Measurements from ENCODE around the gene DRD3. TPM values are rescaled to one million over a fixed set of nuclear protein-coding genes. Genes with fewer than 3 reads are reported as not detected.

The DRD3 gene
- total RNA-seq, 1 experiment from 2014 or later, result not detected

- DNase-seq (ENCODE audit: low spot score), result no peak
- no TSS peak for BruUV-seq (replicated peaks)
- Histone ChIP-seq H3K9me3 (ENCODE audit: low read depth, low read length, poor library complexity, severe bottlenecking) (no peaks in the 10 kb centered on the region), H3K36me3 (ENCODE audit: insufficient read depth, low read length, poor library complexity, severe bottlenecking) (peaks cover 66% of the 10 kb centered on the region), H3K4me1 (ENCODE audit: insufficient read depth, low read length, poor library complexity, severe bottlenecking) (no peaks in the 10 kb centered on the region), H3K27me3 (replicated peaks; ENCODE audit: insufficient read depth, low read depth, low read length, poor library complexity) (no peaks in the 10 kb centered on the region), H3K4me3 (ENCODE audit: low read depth, low read length, poor library complexity, severe bottlenecking) (no peak overlapping the region), H3K27ac (ENCODE audit: low read depth, low read length, poor library complexity, severe bottlenecking) (no peak overlapping the region)
- TF ChIP-seq, protein P1, sequence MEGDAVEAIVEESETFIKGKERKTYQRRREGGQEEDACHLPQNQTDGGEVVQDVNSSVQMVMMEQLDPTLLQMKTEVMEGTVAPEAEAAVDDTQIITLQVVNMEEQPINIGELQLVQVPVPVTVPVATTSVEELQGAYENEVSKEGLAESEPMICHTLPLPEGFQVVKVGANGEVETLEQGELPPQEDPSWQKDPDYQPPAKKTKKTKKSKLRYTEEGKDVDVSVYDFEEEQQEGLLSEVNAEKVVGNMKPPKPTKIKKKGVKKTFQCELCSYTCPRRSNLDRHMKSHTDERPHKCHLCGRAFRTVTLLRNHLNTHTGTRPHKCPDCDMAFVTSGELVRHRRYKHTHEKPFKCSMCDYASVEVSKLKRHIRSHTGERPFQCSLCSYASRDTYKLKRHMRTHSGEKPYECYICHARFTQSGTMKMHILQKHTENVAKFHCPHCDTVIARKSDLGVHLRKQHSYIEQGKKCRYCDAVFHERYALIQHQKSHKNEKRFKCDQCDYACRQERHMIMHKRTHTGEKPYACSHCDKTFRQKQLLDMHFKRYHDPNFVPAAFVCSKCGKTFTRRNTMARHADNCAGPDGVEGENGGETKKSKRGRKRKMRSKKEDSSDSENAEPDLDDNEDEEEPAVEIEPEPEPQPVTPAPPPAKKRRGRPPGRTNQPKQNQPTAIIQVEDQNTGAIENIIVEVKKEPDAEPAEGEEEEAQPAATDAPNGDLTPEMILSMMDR (conservative IDR thresholded peaks at IDR 0.05; ENCODE audit: low read depth, low read length), result no peak
- TF ChIP-seq EZH2 (IDR thresholded peaks at IDR 0.05; ENCODE audit: borderline replicate concordance, low read depth, low read length, poor library complexity, severe bottlenecking), result no peak
- ChIA-PET CTCF (no interaction called here), POLR2A (ENCODE audit: low non-redundant PET) (no interaction called here)
- intact Hi-C loops (cut with micrococcal nuclease; ENCODE audit: unreplicated experiment), result no loop called here
Observed at GRCh38 chr3:114079761-114080160, 99.1 kb downstream of the DRD3 start.

DNA sequence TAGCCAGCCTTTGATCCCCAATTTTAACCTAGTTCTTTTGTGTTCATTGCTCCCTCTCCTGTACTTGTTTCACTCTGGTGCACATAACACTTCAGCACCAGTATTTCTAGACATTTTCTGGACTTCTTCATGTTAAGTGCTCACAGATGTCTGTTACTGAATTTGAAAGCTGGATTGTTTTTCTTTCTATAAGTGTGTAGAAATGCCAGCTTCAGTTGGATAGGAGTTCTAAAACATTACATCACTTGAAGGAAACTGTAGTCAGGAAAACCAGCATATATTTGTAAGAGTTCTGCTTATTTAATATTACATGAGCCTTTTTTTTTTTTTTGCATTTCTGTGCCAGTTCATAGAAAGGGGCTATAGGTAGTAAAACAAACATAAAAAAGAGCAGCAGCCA is 100.7 kb downstream of the DRD3 start:
- ChIA-PET POLR2A (ENCODE audit: low non-redundant PET) (no interaction called here), CTCF (no interaction called here)
- TF ChIP-seq, protein P1 (conservative IDR thresholded peaks at IDR 0.05; ENCODE audit: low read depth, low read length), result no peak
- no peak for TF ChIP-seq EZH2 (IDR thresholded peaks at IDR 0.05; ENCODE audit: borderline replicate concordance, low read depth, low read length, poor library complexity, severe bottlenecking)
- intact Hi-C loops (cut with micrococcal nuclease; ENCODE audit: unreplicated experiment), result no loop called here
- Histone ChIP-seq H3K27me3 (replicated peaks; ENCODE audit: insufficient read depth, low read depth, low read length, poor library complexity) (no peaks in the 10 kb centered on the region), H3K9me3 (ENCODE audit: low read depth, low read length, poor library complexity, severe bottlenecking) (no peaks in the 10 kb centered on the region), H3K4me3 (ENCODE audit: low read depth, low read length, poor library complexity, severe bottlenecking) (no peak overlapping the region), H3K4me1 (ENCODE audit: insufficient read depth, low read length, poor library complexity, severe bottlenecking) (no peaks in the 10 kb centered on the region), H3K36me3 (ENCODE audit: insufficient read depth, low read length, poor library complexity, severe bottlenecking) (peaks cover 68% of the 10 kb centered on the region), H3K27ac (ENCODE audit: low read depth, low read length, poor library complexity, severe bottlenecking) (no peak overlapping the region)
- no TSS peak for BruUV-seq (replicated peaks)
- DNase-seq (ENCODE audit: low spot score), result no peak

Other genes with a start within 250 kb of the DRD3 start
- gene ZDHHC23, start 231.0 kb downstream of the DRD3 start, total RNA-seq (2021), result 0.74 and 1.1 TPM in 2 replicates
- gene CCDC191, start 122.5 kb downstream of the DRD3 start, total RNA-seq (2021), result 1.1 and 3.2 TPM in 2 replicates
- 49.6 and 62.4 TPM in 2 replicates for gene QTRT2, start 122.3 kb downstream of the DRD3 start, total RNA-seq (2021)
- gene ZNF80, start 58.5 kb upstream of the DRD3 start, total RNA-seq (2021), result not detected in 2 replicates
- gene TIGIT, start 115.0 kb upstream of the DRD3 start, total RNA-seq (2021), result not detected in 2 replicates